Measurements from ENCODE around the gene AP1AR.

The AP1AR gene

GRCh38 chr4:112247021-112247420 is 15.4 kb downstream of the AP1AR start:
- TF ChIP-seq MAX (IDR thresholded peaks at IDR 0.05; ENCODE audit: low read depth, low read length): no peak
- no peak for TF ChIP-seq MYC (IDR thresholded peaks at IDR 0.05; ENCODE audit: low read depth, low read length)
- TF ChIP-seq CTCF (IDR thresholded peaks at IDR 0.05; ENCODE audit: low read depth, low read length): no peak
- TF ChIP-seq POLR2A (IDR thresholded peaks at IDR 0.05; ENCODE audit: extremely low read depth, insufficient read length): no peak
- H3K4me3 ChIP-seq (ENCODE audit: low read depth, low read length): no peak overlapping the region
- DNase-seq (ENCODE audit: low read depth): no peak

- no peak for TF ChIP-seq MYC (IDR thresholded peaks at IDR 0.05; ENCODE audit: low read depth, low read length)
- no peak for TF ChIP-seq POLR2A (IDR thresholded peaks at IDR 0.05; ENCODE audit: extremely low read depth, insufficient read length)
- no peak for TF ChIP-seq MAX (IDR thresholded peaks at IDR 0.05; ENCODE audit: low read depth, low read length)
- no peak for TF ChIP-seq CTCF (IDR thresholded peaks at IDR 0.05; ENCODE audit: low read depth, low read length)
- no peak overlapping the region for H3K4me3 ChIP-seq (ENCODE audit: low read depth, low read length)
- DNase-seq (ENCODE audit: low read depth): no peak
These were observed 19.5 kb downstream of the AP1AR start for GRCh38 chr4:112251019-112251643.

- no peak for DNase-seq (ENCODE audit: low read depth)
These were observed 20.6 kb downstream of the AP1AR start for GRCh38 chr4:112252234-112252633.

GRCh38 chr4:112253382-112254000 is 21.9 kb downstream of the AP1AR start:
- no peak for TF ChIP-seq MAX (IDR thresholded peaks at IDR 0.05; ENCODE audit: low read depth, low read length)
- TF ChIP-seq POLR2A (IDR thresholded peaks at IDR 0.05; ENCODE audit: extremely low read depth, insufficient read length): no peak
- TF ChIP-seq CTCF (IDR thresholded peaks at IDR 0.05; ENCODE audit: low read depth, low read length): no peak
- TF ChIP-seq MYC (IDR thresholded peaks at IDR 0.05; ENCODE audit: low read depth, low read length): no peak
- DNase-seq (ENCODE audit: low read depth): peak; percentile 85

More at GRCh38 chr4:112252234-112252633, 20.6 kb downstream of the AP1AR start:
- no peak for TF ChIP-seq MYC (IDR thresholded peaks at IDR 0.05; ENCODE audit: low read depth, low read length)
- TF ChIP-seq POLR2A (IDR thresholded peaks at IDR 0.05; ENCODE audit: extremely low read depth, insufficient read length): no peak
- TF ChIP-seq MAX (IDR thresholded peaks at IDR 0.05; ENCODE audit: low read depth, low read length): no peak
- no peak for TF ChIP-seq CTCF (IDR thresholded peaks at IDR 0.05; ENCODE audit: low read depth, low read length)
- H3K4me3 ChIP-seq (ENCODE audit: low read depth, low read length): no peak overlapping the region

GRCh38 chr4:112257098-112257497 is 25.5 kb downstream of the AP1AR start:
- H3K4me3 ChIP-seq (ENCODE audit: low read depth, low read length): no peak overlapping the region
- no peak for TF ChIP-seq MAX (IDR thresholded peaks at IDR 0.05; ENCODE audit: low read depth, low read length)
- no peak for TF ChIP-seq CTCF (IDR thresholded peaks at IDR 0.05; ENCODE audit: low read depth, low read length)
- no peak for TF ChIP-seq MYC (IDR thresholded peaks at IDR 0.05; ENCODE audit: low read depth, low read length)
- no peak for TF ChIP-seq POLR2A (IDR thresholded peaks at IDR 0.05; ENCODE audit: extremely low read depth, insufficient read length)
- no peak for DNase-seq (ENCODE audit: low read depth)

More at GRCh38 chr4:112253382-112254000, 21.9 kb downstream of the AP1AR start:
- peak overlapping the region; percentile 41 for H3K4me3 ChIP-seq (ENCODE audit: low read depth, low read length)
